ENCODE results near the gene LCN12. TPM values are rescaled to one million over a fixed set of nuclear protein-coding genes. Genes with fewer than 3 reads are reported as not detected.

LCN12 gene
- total RNA-seq, 1 donor from 2014 or later: not detected

DNA sequence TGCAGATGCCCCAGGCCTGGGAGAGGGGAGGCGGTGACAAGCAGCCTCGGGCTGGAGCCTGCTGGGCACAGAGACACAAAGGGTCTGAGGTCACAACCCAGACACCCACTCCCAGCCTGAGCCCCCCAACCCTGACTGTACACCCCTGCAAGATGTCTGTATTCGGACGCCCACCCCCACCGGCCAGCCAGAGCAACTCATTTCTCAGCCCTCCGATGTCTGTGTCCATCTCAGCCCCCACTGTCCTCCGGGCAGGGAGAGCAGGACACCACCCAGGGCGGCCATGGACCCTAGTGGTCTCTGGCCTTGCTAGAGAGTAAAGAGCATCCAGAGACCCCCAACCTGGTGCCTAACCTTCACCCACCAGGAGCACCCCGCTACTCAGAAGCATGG, 3.9 kb downstream of the LCN12 start:
- no peak overlapping the region for H3K4me3 ChIP-seq

DNA sequence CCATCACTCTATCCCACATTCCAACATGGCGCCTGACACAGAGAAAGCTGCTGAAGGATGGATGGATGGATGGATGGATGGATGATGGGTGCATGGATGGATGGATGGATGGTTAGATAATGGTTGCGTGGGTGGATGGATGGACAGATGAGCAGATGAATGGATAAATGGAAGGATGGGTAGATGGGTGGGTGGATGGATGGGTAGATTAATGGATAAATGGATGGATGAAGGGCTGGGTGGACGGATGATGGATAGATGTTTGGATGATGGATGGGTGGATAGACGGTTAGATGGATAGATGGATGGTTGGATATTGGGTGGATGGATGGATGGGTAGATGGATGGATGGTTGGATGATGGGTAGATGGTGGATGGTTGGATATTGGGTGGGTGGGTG, 4.5 kb downstream of the LCN12 start:
- intact Hi-C loops (cut with DNase I): no loop called here
- Histone ChIP-seq H3K27ac (no peak overlapping the region), H3K4me3 (no peak overlapping the region), H3K4me1 (peaks cover 5 to 7% of the 10 kb centered on the region in 2 donors), H3K27me3 (no peaks in the 10 kb centered on the region), H3K36me3 (no peaks in the 10 kb centered on the region), H3K9me3 (no peaks in the 10 kb centered on the region)
- TF ChIP-seq, protein P1, sequence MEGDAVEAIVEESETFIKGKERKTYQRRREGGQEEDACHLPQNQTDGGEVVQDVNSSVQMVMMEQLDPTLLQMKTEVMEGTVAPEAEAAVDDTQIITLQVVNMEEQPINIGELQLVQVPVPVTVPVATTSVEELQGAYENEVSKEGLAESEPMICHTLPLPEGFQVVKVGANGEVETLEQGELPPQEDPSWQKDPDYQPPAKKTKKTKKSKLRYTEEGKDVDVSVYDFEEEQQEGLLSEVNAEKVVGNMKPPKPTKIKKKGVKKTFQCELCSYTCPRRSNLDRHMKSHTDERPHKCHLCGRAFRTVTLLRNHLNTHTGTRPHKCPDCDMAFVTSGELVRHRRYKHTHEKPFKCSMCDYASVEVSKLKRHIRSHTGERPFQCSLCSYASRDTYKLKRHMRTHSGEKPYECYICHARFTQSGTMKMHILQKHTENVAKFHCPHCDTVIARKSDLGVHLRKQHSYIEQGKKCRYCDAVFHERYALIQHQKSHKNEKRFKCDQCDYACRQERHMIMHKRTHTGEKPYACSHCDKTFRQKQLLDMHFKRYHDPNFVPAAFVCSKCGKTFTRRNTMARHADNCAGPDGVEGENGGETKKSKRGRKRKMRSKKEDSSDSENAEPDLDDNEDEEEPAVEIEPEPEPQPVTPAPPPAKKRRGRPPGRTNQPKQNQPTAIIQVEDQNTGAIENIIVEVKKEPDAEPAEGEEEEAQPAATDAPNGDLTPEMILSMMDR (IDR thresholded peaks at IDR 0.05): no peak
- DNase-seq (ENCODE audit: low spot score in 2 of 2): no peak

More for the DNA sequence above, 3.9 kb downstream of the LCN12 start:
- Histone ChIP-seq H3K27ac (no peak overlapping the region), H3K27me3 (no peaks in the 10 kb centered on the region), H3K36me3 (no peaks in the 10 kb centered on the region), H3K9me3 (no peaks in the 10 kb centered on the region), H3K4me1 (peaks cover under 1% of the 10 kb centered on the region in 2 donors)
- no peak for DNase-seq (ENCODE audit: low spot score in 2 of 2)
- intact Hi-C loops (cut with DNase I): no loop called here
- TF ChIP-seq, protein P1 (IDR thresholded peaks at IDR 0.05): no peak

DNA sequence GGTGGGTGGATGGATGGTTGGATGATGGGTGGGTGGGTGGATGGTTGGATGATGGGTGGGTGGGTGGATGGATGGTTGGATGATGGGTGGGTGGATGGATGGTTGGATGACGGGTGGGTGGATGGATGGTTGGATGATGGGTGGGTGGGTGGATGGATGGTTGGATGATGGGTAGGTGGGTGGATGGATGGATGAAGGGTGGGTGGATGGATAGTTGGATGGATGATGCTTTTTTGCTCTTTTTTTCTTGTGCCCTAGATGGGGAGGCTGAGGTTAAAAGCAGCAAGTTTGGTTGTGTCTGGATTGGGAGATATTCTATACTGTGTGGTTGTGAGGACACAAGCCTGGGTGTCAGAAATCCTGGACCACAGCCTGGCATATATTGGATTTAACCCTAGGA, 5.4 kb downstream of the LCN12 start:
- TF ChIP-seq, protein P1 (IDR thresholded peaks at IDR 0.05): no peak
- intact Hi-C loops (cut with DNase I): no loop called here
- no peak for DNase-seq (ENCODE audit: low spot score in 2 of 2)

DNA sequence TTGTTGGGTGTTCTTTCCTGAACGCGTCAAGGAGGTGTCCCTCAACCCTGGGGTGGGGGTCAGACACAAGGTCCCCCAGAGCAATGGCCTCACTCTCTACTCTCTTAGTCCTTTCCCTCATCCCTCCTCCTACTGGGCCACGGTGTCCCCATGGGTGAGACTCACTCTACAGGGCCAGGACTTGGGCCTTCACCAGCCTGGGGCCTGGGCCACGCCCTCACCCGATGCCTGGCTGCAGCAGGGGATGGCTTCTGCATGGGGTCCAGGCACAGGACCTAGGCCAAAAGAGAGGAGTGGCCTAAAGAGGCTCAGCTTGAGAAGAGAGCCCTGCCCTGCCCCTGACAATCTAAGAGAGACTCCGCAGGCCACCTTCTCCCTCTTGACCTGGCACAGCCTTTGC, 5.8 kb downstream of the LCN12 start:
- no peak overlapping the region for H3K27ac ChIP-seq
- no peaks in the 10 kb centered on the region for H3K27me3 ChIP-seq
- H3K36me3 ChIP-seq: no peaks in the 10 kb centered on the region
- no peaks in the 10 kb centered on the region for H3K9me3 ChIP-seq
- DNase-seq (ENCODE audit: low spot score in 2 of 2): no peak
- peaks cover 5 to 14% of the 10 kb centered on the region in 2 donors for H3K4me1 ChIP-seq
- H3K4me3 ChIP-seq: no peak overlapping the region
- intact Hi-C loops (cut with DNase I): no loop called here
- TF ChIP-seq, protein P1 (IDR thresholded peaks at IDR 0.05): no peak

More for the DNA sequence above, 5.4 kb downstream of the LCN12 start:
- Histone ChIP-seq H3K36me3 (no peaks in the 10 kb centered on the region), H3K27me3 (no peaks in the 10 kb centered on the region), H3K27ac (no peak overlapping the region), H3K9me3 (no peaks in the 10 kb centered on the region), H3K4me3 (no peak overlapping the region), H3K4me1 (peaks cover 5 to 14% of the 10 kb centered on the region in 2 donors)

DNA sequence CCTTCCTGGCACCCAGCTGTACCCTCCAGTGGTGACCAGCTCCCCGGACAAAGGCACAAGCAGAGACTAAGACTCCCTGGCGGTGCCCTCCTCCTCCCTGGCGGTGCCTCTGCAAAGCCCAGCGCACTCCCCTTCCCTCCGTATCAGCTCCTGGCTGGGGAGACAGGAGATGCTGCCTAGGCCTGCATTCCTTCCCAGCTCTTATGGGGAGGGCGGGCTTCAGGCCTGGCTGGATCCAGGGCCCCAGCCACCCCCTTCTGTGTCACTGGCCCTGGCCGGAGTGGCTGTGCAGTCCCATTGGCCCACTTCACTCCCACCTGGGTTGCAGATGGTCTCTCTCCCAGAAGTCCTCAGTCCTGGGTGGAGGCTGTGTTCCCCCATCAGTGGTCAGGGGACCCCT, 6.4 kb downstream of the LCN12 start:
- no peak for DNase-seq (ENCODE audit: low spot score in 2 of 2)
- H3K27me3 ChIP-seq: no peaks in the 10 kb centered on the region
- peaks cover 5 to 14% of the 10 kb centered on the region in 2 donors for H3K4me1 ChIP-seq
- intact Hi-C loops (cut with DNase I): no loop called here
- no peaks in the 10 kb centered on the region for H3K9me3 ChIP-seq
- TF ChIP-seq, protein P1 (IDR thresholded peaks at IDR 0.05): no peak
- H3K36me3 ChIP-seq: no peaks in the 10 kb centered on the region
- no peak overlapping the region for H3K4me3 ChIP-seq
- no peak overlapping the region for H3K27ac ChIP-seq

Measured in ascending aorta (tissue), 2 donors.